Stimulated activated CD4-positive, alpha-beta T cell treated with anti-CD3 and anti-CD28 coated beads, TNF-alpha, amount 100 ng/mL, for 4 hours (primary cell): ENCODE data around the gene C1orf159.
A peak's percentile ranks its signal among the peaks of the same experiment; 100 is the strongest.
"Not testable (repeated sequence)": the region's sequence is repeated elsewhere in the genome, so short reads cannot be mapped to it uniquely, and the experiment has no call there.

ENCODE experiments used
- DNase-seq, 3 experiments: peaks; one replicate each; pipeline ENCODE4 v3.0.0-alpha.2; 2020; ENCODE audit warnings: low read depth in 3 of 3

C1orf159 gene

GRCh38 chr1:1081311-1082238 lies 34.3 kb downstream of the C1orf159 start:
- no peak for DNase-seq

GRCh38 chr1:1080951-1081310 lies 35.0 kb downstream of the C1orf159 start:
- DNase-seq: no peak

GRCh38 chr1:1080122-1080757 lies 35.6 kb downstream of the C1orf159 start:
- DNase-seq: no peak

GRCh38 chr1:1079408-1080121 lies 36.3 kb downstream of the C1orf159 start:
- DNase-seq: peak in 2 of 3 experiments; percentile 26 to 30

GRCh38 chr1:1077396-1077795 lies 38.5 kb downstream of the C1orf159 start:
- not testable (repeated sequence) for DNase-seq

GRCh38 chr1:1075148-1075935 lies 40.5 kb downstream of the C1orf159 start:
- DNase-seq: no peak

GRCh38 chr1:1074631-1075147 lies 41.2 kb downstream of the C1orf159 start:
- DNase-seq: no peak

- DNase-seq: no peak
Measured at GRCh38 chr1:1073743-1074587, 41.9 kb downstream of the C1orf159 start, which contains the start of gene RNF223. TSS of gene RNF223 (minus strand) at chr1:1074306. CDS start at chr1:1072566, 1,740 bp downstream.

GRCh38 chr1:1072849-1073742 lies 42.8 kb downstream of the C1orf159 start:
- no peak for DNase-seq

GRCh38 chr1:1072299-1072848 lies 43.5 kb downstream of the C1orf159 start:
- DNase-seq: no peak

GRCh38 chr1:1071486-1072298 lies 44.2 kb downstream of the C1orf159 start:
- DNase-seq: no peak

- no peak for DNase-seq
Measured at GRCh38 chr1:1069711-1070676, 45.9 kb downstream of the C1orf159 start.

- DNase-seq: peak; percentile 82 to 90 (median 86)
Measured at GRCh38 chr1:1069056-1069710, 46.7 kb downstream of the C1orf159 start.

GRCh38 chr1:1068517-1069055 lies 47.3 kb downstream of the C1orf159 start:
- peak in 1 of 3 experiments; percentile 29 for DNase-seq

- DNase-seq: no peak
Measured at GRCh38 chr1:1067860-1068516, 47.9 kb downstream of the C1orf159 start.
